ELF-1 (cell line): ENCODE results near the gene RSAD2.

Experiments
- DNase-seq: peaks from one replicate; pipeline ENCODE4 v3.0.0-alpha.2; 2016; ENCODE audit warnings: low read depth, low spot score

The RSAD2 gene

DNA sequence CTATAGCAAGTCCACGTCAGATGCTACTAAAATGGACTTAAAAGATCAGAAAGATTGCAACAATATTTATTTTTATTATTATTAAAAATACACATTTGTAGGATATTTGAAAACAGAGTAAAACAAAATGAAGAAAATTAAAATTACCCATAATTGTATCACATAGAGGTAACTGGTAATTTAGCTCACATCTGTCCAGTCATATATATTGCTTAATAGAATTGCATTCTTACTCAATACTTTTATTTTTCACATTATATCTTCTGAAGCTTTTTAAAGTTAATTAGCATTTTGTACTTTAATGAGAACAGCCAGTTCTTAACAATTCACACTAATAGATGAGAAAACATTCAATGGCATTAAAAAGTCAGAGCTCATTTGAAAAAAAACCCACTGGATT, 28.1 kb downstream of the RSAD2 start:
- DNase-seq: no peak

DNA sequence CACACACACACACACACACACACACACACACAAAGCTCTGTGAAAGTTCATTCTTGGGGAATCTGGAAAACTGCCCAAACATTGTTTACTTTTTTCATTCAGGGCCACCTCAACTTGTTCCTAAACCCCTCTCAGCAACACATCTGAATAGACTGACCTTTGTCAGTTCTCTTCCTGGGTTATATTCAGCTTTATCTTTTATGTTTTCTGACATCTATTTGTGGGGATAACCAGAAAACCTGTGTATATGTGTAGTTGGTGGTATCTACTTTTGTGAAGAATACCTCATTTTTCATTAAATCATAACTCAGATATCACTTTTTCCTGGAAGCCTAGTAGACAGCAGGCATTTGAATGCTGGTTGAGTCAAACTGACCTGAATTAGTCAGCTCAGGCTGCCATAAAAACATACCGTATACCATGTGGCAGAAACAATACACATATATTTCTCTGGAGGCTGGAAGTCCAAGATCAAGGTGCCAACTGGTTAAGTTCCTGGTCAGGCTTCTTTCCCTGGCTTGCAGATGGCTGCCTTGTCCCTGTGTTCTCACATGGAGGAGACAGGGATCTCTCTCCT, 28.7 kb downstream of the RSAD2 start:
- DNase-seq: no peak

DNA sequence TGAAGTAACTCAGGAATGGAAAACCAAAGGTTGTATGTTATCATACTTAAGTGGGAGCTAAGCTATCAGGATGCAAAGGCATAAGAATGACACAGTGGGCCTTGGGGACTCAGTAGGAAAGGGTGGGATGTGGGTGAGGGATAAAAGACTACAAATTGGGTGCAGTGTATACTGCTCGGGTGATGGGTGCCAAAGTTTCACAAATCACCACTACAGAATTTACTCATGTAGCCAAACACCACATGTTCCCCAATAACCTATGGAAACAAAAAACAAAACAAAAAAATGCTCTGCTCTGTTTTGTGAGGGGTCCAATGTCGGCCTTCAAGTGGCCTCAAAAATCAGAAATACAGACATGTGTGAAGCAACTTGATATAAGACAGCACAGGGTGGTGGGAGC, 30.7 kb downstream of the RSAD2 start:
- no peak for DNase-seq

DNA sequence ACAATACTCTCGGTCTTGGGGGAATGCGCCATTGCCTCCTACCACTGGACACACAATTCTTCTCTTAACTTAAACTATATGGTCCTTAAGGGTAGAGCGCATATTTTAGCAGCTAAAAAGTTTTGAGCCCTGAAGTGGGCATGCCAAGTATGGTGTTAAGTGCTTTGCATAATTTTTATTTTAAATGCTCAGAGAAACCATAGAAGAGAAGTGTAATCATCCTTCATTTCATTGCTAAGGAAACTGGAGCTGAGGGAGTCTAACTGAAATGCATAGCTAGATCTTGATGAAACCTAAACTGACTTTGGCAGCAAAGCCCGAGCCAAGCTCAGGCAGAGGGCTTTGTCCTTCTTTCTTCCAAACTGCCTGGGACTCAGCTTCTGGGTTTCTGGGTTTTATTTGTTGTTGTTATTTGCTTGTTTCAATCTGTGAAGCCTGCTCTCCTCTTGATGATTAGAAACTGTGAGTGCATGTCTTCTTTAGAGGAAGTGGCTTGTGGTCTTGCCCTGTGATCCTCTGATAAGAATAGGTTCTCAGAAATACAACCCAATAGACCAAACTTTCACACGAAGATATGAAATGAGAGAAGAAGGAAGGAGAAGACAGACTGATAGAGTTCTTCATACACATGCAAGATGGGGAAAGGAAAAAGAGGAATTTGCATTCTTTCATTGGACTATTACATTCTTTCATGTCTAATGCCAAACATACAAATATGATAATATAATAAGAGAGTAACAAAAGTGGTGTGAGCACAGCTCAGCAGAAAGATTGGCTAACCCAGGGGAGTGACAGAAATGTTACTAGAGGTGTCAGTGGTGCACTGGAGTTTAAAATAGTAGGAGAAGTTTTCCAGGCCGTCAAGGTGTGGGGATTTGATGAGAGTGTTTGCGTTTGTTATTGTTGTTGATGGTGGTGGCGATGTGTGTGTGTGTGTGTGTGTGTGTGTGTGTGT, 32.1 kb downstream of the RSAD2 start:
- DNase-seq: no peak

DNA sequence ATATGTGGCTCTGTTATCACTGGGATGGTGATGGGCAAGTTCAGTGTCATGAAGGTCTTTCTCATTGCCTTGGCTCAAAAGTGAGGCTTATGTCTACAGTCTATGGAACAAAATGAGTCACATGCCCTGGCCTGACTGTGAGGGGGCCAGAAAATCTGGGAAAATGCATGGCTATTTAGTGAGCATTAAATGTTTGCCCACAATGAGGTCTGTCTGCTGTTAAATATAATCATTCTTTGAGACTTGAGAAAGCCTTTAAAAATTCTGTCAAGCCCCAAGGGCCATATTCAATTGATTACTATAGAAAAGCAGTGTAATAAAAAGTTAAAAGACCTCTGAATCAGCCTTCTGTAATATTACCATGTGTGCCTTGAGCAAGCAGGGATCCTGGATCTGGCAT, 34.1 kb downstream of the RSAD2 start:
- DNase-seq: no peak

DNA sequence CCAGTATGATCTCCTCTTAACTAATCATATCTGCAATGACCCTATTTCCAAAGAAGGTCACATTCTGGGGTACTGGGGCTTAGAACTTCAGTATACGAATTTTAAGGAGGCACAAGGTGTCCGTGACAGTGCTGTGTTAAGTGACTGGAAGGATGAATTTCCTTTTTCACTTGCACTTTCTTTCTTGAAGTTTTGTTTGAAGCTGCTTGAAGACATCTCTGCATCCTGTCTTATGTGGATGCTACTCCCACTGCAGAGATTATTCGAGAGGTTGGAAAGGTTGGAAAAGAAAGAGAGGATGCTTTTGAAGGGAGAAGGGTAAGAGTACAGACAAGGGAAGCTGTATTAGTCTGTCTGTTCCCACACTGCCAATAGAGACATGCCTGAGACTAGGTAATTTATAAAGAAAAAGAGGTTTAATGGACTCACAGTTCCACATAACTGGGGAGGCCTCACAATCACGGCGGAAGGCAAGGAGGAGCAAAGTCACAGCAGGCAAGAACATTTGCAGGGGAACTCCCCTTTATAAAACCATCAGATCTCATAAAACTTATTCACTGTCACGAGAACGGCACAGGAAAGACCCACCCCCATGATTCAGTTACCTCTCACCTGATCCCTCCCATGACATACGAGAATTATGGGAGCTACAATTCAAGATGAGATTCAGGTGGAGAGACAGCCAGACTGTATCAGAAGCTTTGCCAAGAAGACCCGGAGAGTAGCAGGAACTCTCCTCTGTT, 36.0 kb downstream of the RSAD2 start:
- DNase-seq: no peak

DNA sequence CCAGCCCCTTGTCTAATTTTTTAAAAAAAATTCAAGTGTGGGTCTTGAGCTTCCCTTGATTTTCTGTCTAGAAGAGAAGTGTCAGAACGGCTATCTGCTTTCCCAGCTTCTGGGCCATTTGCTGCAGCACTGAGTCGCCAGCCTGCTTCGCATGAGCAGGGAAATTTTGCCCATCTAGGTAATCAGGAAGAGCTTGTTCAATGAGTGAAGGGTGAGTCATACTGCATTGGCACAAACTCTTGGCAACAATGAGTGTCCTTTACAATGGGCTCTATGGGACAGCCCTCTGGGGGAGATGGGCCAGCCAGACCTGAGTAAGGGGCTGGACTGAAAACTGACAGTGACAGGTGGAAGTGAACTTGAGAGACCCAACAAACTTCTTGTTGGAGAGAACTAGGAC, 37.3 kb downstream of the RSAD2 start:
- no peak for DNase-seq

DNA sequence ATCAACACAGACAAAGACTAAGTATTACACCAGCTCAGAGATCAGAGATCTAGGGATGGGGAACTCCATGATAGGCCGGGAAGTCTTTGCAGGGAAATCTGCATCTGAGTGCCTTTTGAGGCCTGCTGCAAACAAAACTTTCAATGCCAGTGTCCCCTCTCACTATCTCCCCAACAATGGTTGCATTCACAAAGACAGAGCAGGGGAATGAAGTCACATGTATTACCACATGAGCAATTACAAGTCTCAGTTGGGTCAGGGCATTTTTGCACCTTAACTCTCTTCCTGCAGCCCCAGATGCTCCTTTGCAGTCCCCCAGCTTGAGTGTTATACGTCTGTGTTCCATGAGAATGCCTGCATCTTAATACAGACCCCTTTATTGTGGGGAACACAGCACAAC, 37.8 kb downstream of the RSAD2 start:
- no peak for DNase-seq

DNA sequence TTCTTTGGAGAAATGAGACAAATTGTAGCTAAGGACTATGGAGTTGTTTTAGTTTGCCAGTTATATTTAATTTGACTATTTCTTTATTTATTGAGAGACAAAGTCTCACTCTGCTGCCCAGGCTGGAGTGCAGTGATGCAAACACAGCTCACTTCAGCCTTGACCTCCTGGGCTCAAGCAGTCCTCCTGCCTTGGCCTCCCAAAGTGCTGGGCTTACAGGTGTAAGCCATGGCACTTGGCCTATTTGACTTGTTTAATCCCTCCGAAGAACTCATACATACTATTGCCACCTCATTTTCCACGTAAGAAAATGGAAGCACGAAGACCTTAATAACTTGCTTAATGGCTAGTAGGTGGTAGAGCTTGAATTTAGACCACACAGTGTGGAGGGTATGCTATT, 38.6 kb downstream of the RSAD2 start:
- DNase-seq: no peak

DNA sequence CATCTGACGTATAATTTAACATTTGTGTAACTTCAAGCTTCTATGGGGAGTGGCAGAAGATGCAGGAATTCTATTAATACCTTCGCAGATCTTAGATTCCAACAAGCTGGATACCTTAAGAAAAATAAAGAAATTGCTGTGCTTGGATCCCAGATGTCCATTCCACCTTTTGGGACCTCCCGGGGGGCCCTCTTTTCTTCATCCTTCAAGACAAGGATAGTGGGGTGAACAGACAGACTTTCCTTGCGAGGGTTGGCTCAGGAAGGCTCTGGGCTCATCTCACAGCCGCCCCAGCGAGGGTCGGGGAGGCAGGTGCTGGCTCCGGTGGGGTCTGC, 39.1 kb downstream of the RSAD2 start:
- no peak for DNase-seq

DNA sequence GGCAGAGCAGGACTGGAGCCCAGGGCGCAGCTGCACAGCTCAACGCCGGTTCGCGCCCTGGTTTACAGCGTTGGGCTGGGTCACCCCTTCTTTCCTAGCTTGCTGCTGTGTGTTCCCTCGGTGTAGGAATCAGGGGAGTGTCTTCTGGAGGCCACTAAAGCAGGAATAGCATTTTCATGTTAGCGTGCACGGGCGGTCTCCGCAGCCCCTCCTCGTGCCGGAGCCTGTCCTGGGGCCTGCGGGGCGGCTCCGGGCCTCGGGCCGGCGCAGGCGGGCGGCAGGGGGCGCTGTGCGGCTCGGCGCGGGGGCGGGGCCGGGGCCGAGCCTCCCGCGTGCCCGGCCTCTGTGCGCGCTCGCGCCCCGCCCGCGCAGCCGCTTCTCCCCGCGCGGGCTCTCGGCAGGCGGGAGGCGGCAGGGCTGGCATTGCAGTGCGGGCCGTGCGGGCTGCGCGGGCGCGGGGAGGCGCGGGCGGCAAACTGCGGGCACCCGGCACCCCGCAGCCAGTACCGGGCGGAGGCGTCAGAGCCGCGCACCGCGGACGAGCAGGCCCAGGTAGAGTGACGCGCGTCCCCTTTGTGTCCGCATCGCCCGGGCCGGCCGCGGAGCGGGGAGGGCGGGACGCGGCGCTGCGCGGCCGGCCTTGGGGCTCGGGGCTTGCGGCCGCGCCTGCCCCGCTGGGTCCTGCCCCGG, 39.6 kb downstream of the RSAD2 start, which contains the start of gene RNF144A:
Gene RNF144A (plus strand): TSS at position 342 of the 690 bp plus-strand sequence. CDS start 79,515 bp downstream, outside the sequence.
- DNase-seq: peak; percentile 59

DNA sequence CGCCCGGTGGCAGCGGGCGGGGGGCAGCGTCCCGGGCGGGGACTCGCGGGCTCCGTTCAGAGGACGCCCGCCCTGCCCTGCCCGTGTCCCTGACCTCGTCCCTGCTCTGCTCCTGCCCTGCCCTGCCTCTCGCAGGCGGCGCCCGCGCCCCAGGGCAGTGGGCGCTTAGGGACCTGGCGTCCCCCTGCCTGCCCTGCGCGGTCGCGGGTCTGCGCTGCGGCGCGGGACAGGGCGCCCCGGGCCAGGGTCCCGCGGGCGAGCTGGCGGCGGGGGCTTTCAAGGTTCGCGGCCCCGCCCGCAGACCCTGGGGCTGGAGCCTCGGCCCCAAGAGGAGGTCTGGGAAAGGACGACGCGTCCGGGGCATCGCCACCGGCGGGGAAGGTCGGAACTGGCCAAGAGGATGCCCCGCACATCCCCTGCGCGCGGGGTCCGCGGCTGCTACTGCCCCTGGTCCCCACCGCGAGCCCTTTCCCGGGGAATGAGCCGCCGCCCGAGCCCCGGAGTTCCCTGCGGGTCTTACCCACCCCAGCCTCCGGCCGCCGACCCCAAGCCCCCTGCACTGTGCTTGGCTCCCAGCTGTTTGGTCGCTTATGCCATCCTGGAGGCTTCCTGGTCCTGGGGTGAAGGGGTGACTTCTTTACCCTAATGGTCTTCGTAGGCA, 40.3 kb downstream of the RSAD2 start:
- DNase-seq: peak; percentile 38

DNA sequence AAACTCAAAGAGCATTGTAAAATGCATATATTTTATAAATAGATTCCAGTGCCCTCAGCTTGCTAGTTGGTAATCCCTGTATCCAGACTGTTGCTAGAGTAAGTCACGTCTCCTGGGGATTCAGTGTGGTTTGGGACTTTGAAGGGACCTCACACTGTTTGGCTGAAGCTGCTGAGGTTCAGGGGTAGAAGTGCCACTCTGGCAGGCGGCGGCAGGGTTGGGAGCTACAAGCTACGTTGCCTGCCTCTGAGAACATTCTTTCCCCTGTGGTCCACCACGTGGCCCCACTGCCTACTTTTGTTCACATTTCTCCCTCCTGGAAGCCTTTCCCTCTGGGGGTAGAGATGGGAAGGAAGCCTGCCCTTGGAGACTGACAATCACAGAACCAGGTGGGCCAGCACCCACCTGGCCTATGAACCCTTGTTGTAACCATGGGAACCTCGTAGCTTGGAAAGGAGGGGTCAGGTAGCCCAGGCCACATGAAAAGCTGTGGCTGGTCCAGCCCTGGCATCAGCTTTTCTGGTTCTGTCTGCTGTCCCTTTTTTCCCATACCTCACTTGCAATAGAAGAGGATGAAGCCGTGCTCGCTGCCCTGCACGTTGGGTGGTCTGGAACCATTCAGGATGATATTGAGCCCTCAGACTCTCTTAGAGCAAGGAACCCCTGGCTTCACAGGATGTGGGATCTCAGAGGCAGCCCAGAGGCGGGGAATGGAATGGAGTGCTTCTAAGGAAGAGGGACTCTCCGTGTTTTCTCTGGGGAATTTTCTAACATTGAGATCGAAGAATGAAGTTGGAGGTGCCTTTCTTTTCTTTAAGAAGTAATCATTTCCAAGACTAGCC, 42.5 kb downstream of the RSAD2 start:
- no peak for DNase-seq

DNA sequence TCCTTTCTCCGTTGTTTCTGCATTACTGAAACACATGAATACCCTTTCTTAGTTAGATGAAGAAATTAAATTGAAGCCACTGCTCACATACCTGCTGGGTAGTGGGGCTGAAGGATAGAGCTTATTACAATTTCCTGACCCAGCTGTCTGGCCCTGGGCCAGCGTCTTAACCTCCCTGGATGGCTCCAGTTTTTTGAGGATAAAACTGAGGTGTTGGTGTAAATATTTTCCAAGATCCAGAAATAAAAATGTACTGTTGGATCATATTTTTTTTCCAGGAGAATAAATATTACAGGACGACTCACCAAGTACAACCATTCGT, 43.1 kb downstream of the RSAD2 start:
- DNase-seq: no peak

DNA sequence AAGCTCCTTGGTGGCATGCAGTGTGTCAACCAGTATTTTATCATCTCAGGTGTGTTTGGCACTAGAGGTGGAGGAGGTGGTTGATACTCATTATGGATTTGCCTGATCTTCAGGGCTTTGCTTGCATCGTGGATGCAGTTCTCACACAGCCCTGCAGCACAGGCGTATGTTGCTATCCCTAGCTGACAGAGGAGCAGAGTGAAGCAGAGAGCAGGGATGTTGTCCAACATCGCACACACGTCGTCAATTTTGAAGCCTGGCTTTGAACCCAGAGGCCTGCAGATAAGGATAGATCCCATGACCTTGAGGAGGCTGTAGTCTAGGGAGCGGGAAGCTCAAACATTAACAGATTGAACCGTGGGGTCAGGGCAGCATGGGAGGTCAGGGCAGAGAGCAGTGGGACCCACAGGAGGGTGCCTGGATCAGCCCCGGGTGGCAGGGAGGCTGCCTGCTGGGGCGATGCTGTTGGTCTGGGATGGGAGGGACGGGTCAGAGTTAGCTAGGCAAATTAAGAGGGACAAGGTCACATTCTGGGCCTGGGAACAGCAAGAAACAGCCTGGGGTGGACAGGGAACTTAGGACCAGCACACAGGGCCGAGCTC, 43.8 kb downstream of the RSAD2 start:
- no peak for DNase-seq

DNA sequence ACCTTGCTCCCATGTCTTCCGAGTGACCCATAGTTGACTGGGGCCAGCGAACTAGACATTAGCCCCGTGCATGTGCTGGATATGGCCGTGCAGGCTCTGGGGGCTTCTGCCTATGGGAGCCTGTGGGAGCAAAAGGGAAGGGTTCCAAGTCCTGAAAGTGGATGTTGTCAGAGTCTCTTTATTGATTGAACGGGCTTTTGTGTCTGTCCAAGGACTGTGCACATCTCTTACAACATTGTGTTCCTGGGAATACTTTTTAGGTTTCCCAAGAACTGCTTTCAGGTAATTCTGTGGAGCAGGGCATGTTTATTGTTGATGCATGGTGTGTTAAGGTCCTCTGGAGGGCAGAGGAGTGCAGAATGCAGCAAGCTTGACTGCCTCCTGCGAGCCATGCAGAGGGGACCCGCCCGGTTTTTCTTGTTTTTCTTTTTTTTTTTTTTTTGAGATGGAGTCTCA, 44.7 kb downstream of the RSAD2 start:
- peak; percentile 80 for DNase-seq

DNA sequence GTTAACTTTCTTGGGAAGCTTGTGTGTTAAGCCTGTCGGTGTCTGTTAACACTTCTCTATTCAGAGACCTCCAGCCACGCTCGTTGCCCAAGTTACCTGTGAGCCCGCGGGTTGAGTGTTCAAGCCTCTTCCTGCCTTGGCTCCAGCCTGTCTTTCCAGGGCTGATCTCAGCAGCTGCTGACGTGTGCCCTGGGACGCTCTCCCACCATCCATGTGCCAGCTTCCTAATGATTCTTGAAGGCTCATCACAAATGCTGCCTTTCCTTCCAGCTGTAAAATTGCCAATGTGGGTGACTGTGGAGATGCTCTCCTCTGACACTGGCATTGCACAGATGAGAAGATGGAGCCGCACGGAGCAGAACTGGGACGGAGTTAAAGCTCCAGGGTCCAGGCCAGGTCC, 45.7 kb downstream of the RSAD2 start:
- no peak for DNase-seq

DNA sequence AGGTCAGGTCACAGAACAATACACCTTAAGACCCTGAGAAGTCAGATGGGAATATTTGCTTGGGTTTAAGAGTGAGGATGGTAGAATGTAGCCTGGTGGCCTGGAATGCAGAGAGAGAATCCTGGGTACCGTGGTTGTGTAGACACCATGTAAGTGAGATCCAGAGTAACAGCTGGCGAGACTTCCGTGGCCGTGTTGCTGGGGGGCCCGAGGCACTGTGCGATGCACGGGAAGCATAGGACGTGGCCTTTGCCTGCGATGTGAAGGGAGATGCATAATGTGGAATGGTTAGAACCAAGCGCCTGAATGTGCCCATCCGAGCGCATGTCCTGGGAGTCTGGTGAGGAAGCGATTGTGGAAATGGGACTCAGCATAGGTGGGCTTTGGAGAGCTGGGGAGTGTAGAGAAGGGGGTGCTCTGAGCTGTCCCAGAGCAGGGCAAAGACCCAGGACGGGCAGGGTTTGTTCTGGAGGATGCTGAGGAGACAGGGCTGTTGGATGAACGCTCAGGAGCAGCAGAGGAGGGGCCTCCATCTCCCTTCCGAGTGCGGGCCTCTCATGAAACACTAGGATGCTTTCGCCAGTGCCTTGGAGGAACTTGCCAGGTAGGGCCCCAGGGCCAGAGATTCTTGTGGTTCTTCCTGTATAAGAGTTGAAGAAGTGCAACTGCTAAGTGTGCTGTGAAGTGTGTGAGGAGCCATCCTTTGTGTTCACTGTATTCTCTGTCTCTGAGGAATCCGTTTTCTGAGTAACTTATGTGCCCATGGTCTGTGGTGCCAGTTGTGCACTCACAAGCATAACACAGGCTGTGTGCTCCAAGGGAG, 46.7 kb downstream of the RSAD2 start:
- DNase-seq: no peak

DNA sequence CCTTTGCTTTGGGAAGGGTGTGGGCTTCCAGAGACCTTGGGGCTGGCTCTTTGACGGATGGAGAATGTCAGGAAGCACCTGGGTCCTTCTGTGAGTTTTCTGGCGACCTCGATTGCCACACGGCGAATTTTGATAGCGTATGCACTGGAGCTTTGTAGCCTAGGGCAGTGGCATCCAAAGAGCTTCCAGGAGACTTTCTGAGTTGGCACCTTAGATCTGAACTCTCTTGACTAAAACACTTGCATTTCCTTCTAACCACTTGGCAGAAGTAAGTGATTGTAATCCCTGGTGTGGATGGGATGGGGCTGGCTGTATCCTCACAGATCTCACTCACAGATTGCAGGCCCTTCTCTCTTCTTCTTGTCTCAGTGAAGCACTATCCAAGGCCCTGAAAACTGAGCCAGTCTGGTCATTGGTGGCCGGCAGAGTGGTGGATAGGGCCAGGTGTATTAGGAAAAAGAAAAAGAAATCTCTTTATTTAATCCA, 47.4 kb downstream of the RSAD2 start:
- no peak for DNase-seq
